Ascending aorta (tissue), 2 donors: ENCODE results near the gene TP53TG5. TPM values are rescaled to one million over a fixed set of nuclear protein-coding genes. Genes with fewer than 3 reads are reported as not detected.
A peak's percentile ranks its signal among the peaks of the same experiment; 100 is the strongest.

Experiments
- DNase-seq, 2 donors: peaks; one replicate each; pipeline ENCODE4 v3.0.0-alpha.2; 2019; ENCODE audit warnings: low spot score in 2 of 2
- H3K27ac ChIP-seq, 2 donors: fragments of 200-600 bp; sonication (generic); one replicate each; pipeline ENCODE4 v1.5.1; 2016 to 2017; ENCODE audit warnings: mild to moderate bottlenecking in 1 of 2
- H3K27me3 ChIP-seq: fragments of 200-600 bp; sonication (generic); one replicate; pipeline ENCODE4 v1.5.1; 2017
- H3K36me3 ChIP-seq, 2 donors: fragments of 200-600 bp; sonication (generic); one replicate each; pipeline ENCODE4 v1.5.1; 2016
- H3K4me1 ChIP-seq, 2 donors: fragments of 200-600 bp; sonication (generic); one replicate each; pipeline ENCODE4 v1.5.1; 2016 to 2017; ENCODE audit warnings: mild to moderate bottlenecking in 1 of 2
- H3K4me3 ChIP-seq, 2 donors: fragments of 200-600 bp; sonication (generic); one replicate each; pipeline ENCODE4 v1.5.1; 2016 to 2017; ENCODE audit warnings: mild to moderate bottlenecking in 1 of 2
- H3K9me3 ChIP-seq, 2 donors: fragments of 200-600 bp; sonication (generic); one replicate each; pipeline ENCODE4 v1.5.1; 2016
- CTCF ChIP-seq, 3 experiments: fragments of 200-600 bp in 2 of 3; fragments of 450-650 bp in 1 of 3; sonication (generic) in 2 of 3; IDR thresholded peaks; one replicate each; pipeline ENCODE4 v1.5.1; 2016 to 2019; ENCODE audit warnings: antibody characterized with exemption in 3 of 3, mild to moderate bottlenecking in 1 of 3, moderate library complexity in 1 of 3
- intact Hi-C: fragments of 100-400 bp; cut with DNase I; formaldehyde crosslinking; loops from one replicate; pipeline ENCODE4 v1.15.1; 2023
- total RNA-seq: library from RNA; depleted of rRNA; stranded (reverse); fragments of >200 nt; gene quantifications from one replicate; pipeline ENCODE4 v1.1.0, GENCODE V29; 2016

Gene TP53TG5
- total RNA-seq, 1 donor from 2014 or later, result not detected

- Histone ChIP-seq H3K9me3 (no peaks in the 10 kb centered on the region), H3K36me3 (peaks cover 20 to 29% of the 10 kb centered on the region in 2 donors), H3K27ac (peak overlapping the region; percentile 89 to 93), H3K4me3 (peak overlapping the region in 1 of 2 donors; percentile 7), H3K4me1 (peaks cover 26 to 60% of the 10 kb centered on the region in 2 donors), H3K27me3 (no peaks in the 10 kb centered on the region)
- DNase-seq, result peak; percentile 35 to 92
- TF ChIP-seq CTCF (IDR thresholded peaks at IDR 0.05), result no peak
- intact Hi-C loops, result loop anchor here (2.0 to 5.0 kb wide), 2 partner anchors 25 to 440 kb away; partner anchors contain the start of gene SYS1
Observed at GRCh38 chr20:45337367-45338120, 40.6 kb downstream of the TP53TG5 start.

GRCh38 chr20:45336530-45337366 lies 41.4 kb downstream of the TP53TG5 start:
- no peak for TF ChIP-seq CTCF (IDR thresholded peaks at IDR 0.05)
- Histone ChIP-seq H3K4me1 (peaks cover 22 to 55% of the 10 kb centered on the region in 2 donors), H3K27me3 (no peaks in the 10 kb centered on the region), H3K9me3 (no peaks in the 10 kb centered on the region), H3K36me3 (peaks cover 27 to 37% of the 10 kb centered on the region in 2 donors), H3K4me3 (peak overlapping the region in 1 of 2 donors; percentile 7), H3K27ac (peak overlapping the region; percentile 89 to 93)
- DNase-seq, result peak; percentile 76 to 93
- intact Hi-C loops, result loop anchor here (1.0 to 5.0 kb wide), 3 partner anchors 12 to 441 kb away; partner anchors contain the start of genes SDC4 and SYS1

- Histone ChIP-seq H3K27me3 (no peaks in the 10 kb centered on the region), H3K4me1 (peaks cover 0 to 1% of the 10 kb centered on the region in 2 donors), H3K27ac (no peak overlapping the region), H3K4me3 (no peak overlapping the region), H3K36me3 (peaks cover 72 to 89% of the 10 kb centered on the region in 2 donors), H3K9me3 (no peaks in the 10 kb centered on the region)
- no peak for DNase-seq
- no peak for TF ChIP-seq CTCF (IDR thresholded peaks at IDR 0.05)
- intact Hi-C loops, result no loop called here
Observed at GRCh38 chr20:45330476-45330875, 47.6 kb downstream of the TP53TG5 start.

GRCh38 chr20:45329497-45330319 lies 48.4 kb downstream of the TP53TG5 start:
- no peak for DNase-seq
- Histone ChIP-seq H3K9me3 (no peaks in the 10 kb centered on the region), H3K27ac (no peak overlapping the region), H3K27me3 (no peaks in the 10 kb centered on the region), H3K36me3 (peaks cover 66 to 88% of the 10 kb centered on the region in 2 donors), H3K4me3 (no peak overlapping the region), H3K4me1 (no peaks in the 10 kb centered on the region)
- intact Hi-C loops, result no loop called here
- TF ChIP-seq CTCF (IDR thresholded peaks at IDR 0.05), result no peak

GRCh38 chr20:45328451-45328850 lies 49.7 kb downstream of the TP53TG5 start:
- Histone ChIP-seq H3K27me3 (no peaks in the 10 kb centered on the region), H3K27ac (no peak overlapping the region), H3K4me3 (no peak overlapping the region), H3K36me3 (peaks cover 66 to 78% of the 10 kb centered on the region in 2 donors), H3K9me3 (no peaks in the 10 kb centered on the region), H3K4me1 (no peaks in the 10 kb centered on the region)
- TF ChIP-seq CTCF (IDR thresholded peaks at IDR 0.05), result no peak
- no peak for DNase-seq
- intact Hi-C loops, result no loop called here
